HG02798 (cell line): Measurements from ENCODE around the gene FLACC1.
"Not testable (repeated sequence)": the region's sequence is repeated elsewhere in the genome, so short reads cannot be mapped to it uniquely, and the experiment has no call there.

ENCODE experiments used
- ATAC-seq: cut with Tn5 transposase; IDR thresholded peaks from one replicate; pipeline ENCODE4 v1.9.1; 2021; ENCODE audit warnings: mild to moderate bottlenecking; ENCODE audit not compliant: unreplicated experiment, poor library complexity

Gene FLACC1

GRCh38 chr2:201257956-201258665 lies 99.0 kb downstream of the FLACC1 start:
- ATAC-seq: peak; percentile 76

DNA sequence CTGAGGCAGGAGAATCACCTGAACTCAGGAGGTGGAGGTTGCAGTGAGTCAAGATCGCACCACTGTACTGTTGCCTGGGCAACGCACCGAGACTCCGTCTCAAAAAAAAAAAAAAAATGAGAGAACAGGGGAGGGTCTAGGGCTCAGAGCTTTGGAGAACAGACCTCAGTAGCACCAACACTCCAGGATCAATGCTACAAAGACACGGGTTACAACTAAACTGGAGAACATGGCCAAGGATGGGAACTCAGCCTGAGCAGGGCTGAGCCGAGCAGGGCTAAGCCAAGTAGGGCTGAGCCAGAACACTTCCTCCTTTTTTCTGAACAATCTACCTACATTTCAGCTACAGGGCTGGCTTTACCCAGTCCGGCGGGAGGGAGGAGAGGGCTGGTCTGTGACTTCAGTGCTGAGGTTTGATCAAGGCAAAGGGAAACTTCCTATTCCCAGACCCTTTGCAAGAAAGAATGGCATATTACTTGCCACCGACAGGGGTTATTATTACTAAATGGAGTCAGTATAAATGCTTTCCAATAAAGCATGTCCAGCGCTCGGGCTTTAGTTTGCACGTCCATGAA lies 99.7 kb downstream of the FLACC1 start:
- ATAC-seq: peak; percentile 59

DNA sequence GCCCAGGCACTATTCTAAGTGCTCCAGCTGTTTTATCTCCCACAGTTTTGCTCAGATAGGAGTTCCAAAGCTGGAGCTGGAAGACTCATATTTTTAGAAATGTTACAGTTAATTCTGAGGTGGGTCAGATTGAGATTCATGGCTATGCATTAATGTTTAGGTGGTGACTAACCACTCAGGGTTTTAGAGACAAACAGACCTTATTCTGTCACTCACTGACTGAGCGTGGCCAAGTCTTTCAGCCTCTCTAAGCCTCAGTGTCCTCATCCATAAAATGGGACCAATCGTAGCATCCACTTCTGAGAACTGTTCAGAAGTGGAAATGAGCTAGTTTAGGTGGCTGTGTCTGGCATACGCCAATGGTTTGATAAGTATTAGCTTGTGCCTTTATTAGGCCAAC lies 101.1 kb downstream of the FLACC1 start:
- no peak for ATAC-seq

DNA sequence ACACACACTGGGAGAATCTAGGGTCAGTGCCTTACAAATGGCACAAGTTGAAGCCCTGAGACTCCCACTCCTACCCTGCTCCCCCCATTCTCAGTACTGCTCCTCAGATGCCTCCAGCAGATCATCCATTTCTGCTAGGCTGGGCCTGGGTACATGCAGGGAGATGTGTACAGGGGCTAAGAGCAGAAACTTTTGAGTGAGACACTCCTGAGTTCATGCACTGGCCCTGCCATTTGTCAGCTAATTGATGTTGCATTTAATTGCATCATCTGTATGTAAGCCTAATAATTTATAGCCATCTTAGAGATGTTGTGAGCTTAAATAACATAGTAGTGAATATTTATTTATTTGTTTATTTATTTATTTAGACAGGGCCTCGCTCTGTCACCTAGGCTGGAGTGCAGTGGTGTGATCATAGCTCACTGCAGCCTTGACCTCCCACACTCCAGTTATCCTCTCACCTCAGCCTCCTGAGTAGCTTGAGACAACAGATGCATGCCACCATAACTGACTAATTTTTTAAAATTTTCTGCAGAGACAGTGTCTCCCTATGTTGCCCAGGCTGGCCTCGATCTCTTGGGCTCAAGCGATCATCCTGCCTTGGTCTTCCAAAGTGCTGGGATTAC lies 101.6 kb downstream of the FLACC1 start:
- ATAC-seq: no peak

DNA sequence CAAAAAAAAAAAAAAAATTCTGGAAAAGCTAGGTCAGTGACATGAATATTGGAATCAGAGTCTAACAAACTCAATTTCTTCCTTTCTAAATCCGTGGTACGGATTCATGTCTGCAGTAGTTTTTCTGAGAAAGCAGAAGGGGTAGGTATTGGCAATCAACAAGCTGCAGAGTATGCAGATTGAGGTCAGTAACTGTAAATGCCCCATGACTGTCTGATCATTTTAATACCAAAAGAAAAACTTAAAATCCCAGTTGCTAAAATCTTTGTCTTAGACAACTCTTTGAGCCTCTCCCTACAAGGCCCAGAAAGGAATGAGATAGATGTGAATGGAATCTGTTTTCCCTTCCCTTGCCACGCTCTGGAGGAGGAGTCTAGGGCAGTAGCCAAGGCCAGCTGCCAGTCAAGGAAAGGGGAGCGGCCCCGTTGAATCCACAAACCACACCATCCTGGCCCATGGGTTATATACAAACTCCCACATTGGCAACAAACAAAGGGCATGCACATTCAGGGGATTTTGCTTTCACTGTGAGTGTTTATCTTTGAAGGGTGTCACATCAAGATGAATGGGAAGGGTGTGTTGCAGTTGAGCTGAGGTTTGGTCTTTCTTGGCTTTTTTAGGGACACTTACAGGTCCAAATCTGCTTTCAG lies 102.9 kb downstream of the FLACC1 start:
- no peak for ATAC-seq

GRCh38 chr2:201250741-201251140 lies 106.4 kb downstream of the FLACC1 start:
- ATAC-seq: no peak

DNA sequence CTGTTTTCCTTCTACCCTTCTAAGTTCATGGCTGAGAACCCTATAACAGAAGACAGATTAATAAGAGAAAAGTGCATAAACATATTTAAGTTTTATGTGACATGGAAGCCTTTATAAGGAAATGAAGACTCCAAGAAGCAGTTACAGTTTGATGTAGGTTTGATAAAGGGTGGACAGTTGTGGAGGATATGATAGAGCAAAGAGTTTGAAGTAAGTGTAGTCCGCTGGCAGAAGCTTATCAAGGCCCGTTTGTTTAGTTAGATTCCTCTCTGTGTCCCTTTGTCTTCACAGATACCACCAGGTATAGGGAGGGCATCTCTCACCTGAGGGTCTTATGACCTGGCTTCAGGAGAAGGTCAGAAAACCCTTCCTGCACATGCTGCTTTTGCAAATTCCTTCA lies 107.3 kb downstream of the FLACC1 start:
- no peak for ATAC-seq

- ATAC-seq: no peak
These were observed 108.8 kb downstream of the FLACC1 start for GRCh38 chr2:201248288-201248844.

DNA sequence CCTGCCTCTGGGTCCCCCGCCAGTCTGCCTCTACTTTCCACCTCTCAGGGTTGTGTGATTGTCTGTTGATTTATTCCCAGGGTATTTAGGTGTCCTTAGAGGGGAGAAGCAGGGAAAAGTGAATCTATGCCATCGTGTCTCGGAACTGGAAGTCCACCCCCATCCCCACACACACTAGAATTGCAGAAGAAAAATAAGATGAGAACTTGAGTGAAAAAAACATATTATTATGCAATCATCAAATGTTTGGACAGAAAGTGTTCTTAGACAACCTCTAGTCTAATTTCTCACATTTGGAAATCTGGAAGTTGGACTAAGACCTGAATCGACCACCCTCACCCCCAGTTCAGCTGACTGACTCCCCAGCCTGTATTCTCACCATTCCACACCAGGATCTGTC lies 110.9 kb downstream of the FLACC1 start:
- ATAC-seq: no peak

GRCh38 chr2:201244829-201245228 lies 112.3 kb downstream of the FLACC1 start:
- no peak for ATAC-seq

DNA sequence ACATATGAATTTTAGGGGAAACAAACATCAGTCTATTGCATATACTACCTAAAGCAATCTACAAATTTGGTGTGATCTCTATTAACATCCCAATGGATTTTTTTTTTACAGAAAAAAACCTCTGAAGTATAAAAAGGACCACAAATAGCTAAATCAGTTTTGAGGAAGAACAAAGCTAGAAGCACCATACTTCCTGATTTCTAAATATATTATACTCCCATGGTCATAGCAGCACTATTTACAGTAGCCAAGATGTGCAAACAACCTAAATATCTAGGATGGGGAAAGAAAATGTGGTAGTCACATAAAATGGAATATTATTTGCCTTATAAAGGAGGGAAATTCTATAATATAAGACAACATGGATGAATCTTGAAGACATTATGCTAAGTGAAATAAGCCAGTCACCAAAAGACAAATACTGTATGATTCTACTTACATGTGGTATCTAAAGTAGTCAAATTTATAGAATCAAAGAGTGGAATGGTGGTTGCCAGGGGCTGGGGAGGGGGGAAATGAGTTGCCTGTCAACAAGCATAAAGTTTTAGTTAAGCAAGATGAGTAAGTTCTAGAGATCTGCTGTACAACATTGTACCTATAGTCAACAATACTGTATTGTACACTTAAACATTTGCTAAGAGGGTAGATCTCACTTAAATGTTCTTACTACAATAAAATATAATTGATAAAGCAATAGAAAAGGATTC lies 114.4 kb downstream of the FLACC1 start:
- no peak for ATAC-seq

GRCh38 chr2:201239167-201239935 lies 117.8 kb downstream of the FLACC1 start:
- ATAC-seq: not testable (repeated sequence)
